Endothelial cell (in vitro differentiated cells): Measurements from ENCODE around the gene CAV2. TPM values are rescaled to one million over a fixed set of nuclear protein-coding genes. Genes with fewer than 3 reads are reported as not detected.

Experiments
- DNase-seq: peaks from one replicate; pipeline ENCODE4 v3.0.0; 2021; ENCODE audit warnings: low spot score
- H3K27ac Mint-ChIP-seq: one replicate; pipeline ENCODE4 v1.8.0; 2021; ENCODE audit warnings: mixed read lengths, inconsistent platforms; ENCODE audit not compliant: unreplicated experiment
- H3K27me3 Mint-ChIP-seq: one replicate; pipeline ENCODE4 v1.8.0; 2021; ENCODE audit warnings: mild to moderate bottlenecking, moderate library complexity, mixed read lengths, inconsistent platforms; ENCODE audit not compliant: unreplicated experiment
- H3K36me3 Mint-ChIP-seq: one replicate; pipeline ENCODE4 v1.8.0; 2021; ENCODE audit warnings: mild to moderate bottlenecking, low read depth, mixed read lengths, inconsistent platforms; ENCODE audit not compliant: unreplicated experiment
- H3K4me1 Mint-ChIP-seq: one replicate; pipeline ENCODE4 v1.8.0; 2021; ENCODE audit warnings: mild to moderate bottlenecking, mixed read lengths, inconsistent platforms; ENCODE audit not compliant: unreplicated experiment
- H3K4me3 Mint-ChIP-seq: one replicate; pipeline ENCODE4 v1.8.0; 2021; ENCODE audit warnings: mild to moderate bottlenecking, mixed read lengths, inconsistent platforms; ENCODE audit not compliant: unreplicated experiment
- H3K9me3 Mint-ChIP-seq: one replicate; pipeline ENCODE4 v1.8.0; 2021; ENCODE audit warnings: mixed read lengths, inconsistent platforms; ENCODE audit not compliant: unreplicated experiment
- CTCF ChIP-seq: fragments of 200-600 bp; sonication (generic); IDR thresholded peaks from one replicate; pipeline ENCODE4 v1.5.0; 2021; ENCODE audit warnings: antibody characterized with exemption; ENCODE audit not compliant: unreplicated experiment
- total RNA-seq: library from RNA; stranded (reverse); fragmentation: NEBNext Ultra II Directional; extraction: Animal tissue kit (Norgen Biotek cat#: 25700); gene quantifications from one replicate; pipeline ENCODE4 v1.2.1, GENCODE V29; 2021; ENCODE audit not compliant: unreplicated experiment

The CAV2 gene
- total RNA-seq, 1 donor from 2014 or later: 35.5 TPM

- no peaks in the 10 kb centered on the region for H3K4me1 Mint-ChIP-seq
- H3K9me3 Mint-ChIP-seq: no peaks in the 10 kb centered on the region
- no peak for DNase-seq
- H3K4me3 Mint-ChIP-seq: no peak overlapping the region
- H3K36me3 Mint-ChIP-seq: no peaks in the 10 kb centered on the region
- H3K27me3 Mint-ChIP-seq: peaks cover 4% of the 10 kb centered on the region
- TF ChIP-seq CTCF: no peak
- H3K27ac Mint-ChIP-seq: no peak overlapping the region
Observed at GRCh38 chr7:116557066-116557585, 57.6 kb downstream of the CAV2 start.

- Mint-ChIP-seq H3K27ac (no peak overlapping the region), H3K36me3 (no peaks in the 10 kb centered on the region), H3K4me1 (no peaks in the 10 kb centered on the region), H3K27me3 (peaks cover 4% of the 10 kb centered on the region), H3K9me3 (no peaks in the 10 kb centered on the region), H3K4me3 (no peak overlapping the region)
- no peak for DNase-seq
- TF ChIP-seq CTCF: no peak
Observed at GRCh38 chr7:116557901-116558300, 58.4 kb downstream of the CAV2 start.

Other genes starting within 250 kb of the CAV2 start
- 48.2 TPM for gene CAV1, start 25.3 kb downstream of the CAV2 start, total RNA-seq
- 35.1 TPM for gene MET, start 172.5 kb downstream of the CAV2 start, total RNA-seq